ENCODE results near the gene CD86. TPM values are rescaled to one million over a fixed set of nuclear protein-coding genes. Genes with fewer than 3 reads are reported as not detected.
A peak's percentile ranks its signal among the peaks of the same experiment; 100 is the strongest.

Gene CD86
- total RNA-seq, 1 experiment from 2014 or later = not detected

- BruUV-seq (replicated peaks) = no TSS peak
- peak; percentile 97 for ATAC-seq
- Histone ChIP-seq H2AFZ (ENCODE audit: low read depth, low read length, poor library complexity, severe bottlenecking) (no peak overlapping the region), H3K4me1 (ENCODE audit: control insufficient read depth in 1 of 2, insufficient read depth in 2 of 2, low read length in 2 of 2) (no peaks in the 10 kb centered on the region), H3K27ac (ENCODE audit: low read depth, low read length) (no peak overlapping the region), H4K20me1 (ENCODE audit: insufficient read depth) (no peaks in the 10 kb centered on the region), H3K9me2 (ENCODE audit: insufficient read depth) (no peaks in the 10 kb centered on the region), H3K79me2 (ENCODE audit: insufficient read depth, low read length) (no peaks in the 10 kb centered on the region), H3K36me3 (ENCODE audit: control insufficient read depth in 1 of 2, insufficient read depth in 2 of 2, low read length in 2 of 2) (no peaks in the 10 kb centered on the region), H3K27me3 (ENCODE audit: insufficient read depth, low read length) (0 out of 2 replicates have a peak, but pooled peaks cover 1% of the 10 kb centered on the region), H3K4me3 (replicated peaks in 1 of 2; ENCODE audit: low read depth in 1 of 2, low read length in 2 of 2) (no peak overlapping the region), H3K9ac (ENCODE audit: low read length) (no peak overlapping the region), H3K9me3 (ENCODE audit: control insufficient read depth in 1 of 2, insufficient read depth in 1 of 2, low read depth in 1 of 2, low read length in 2 of 2) (no peaks in the 10 kb centered on the region), H3K4me2 (ENCODE audit: low read length) (no peak overlapping the region)
- ChIA-PET CTCF (no interaction called here), POLR2A (no interaction called here), RAD21 (ENCODE audit: low non-redundant PET in 1 of 2, low total read pairs in 2 of 2, uncharacterized antibody in 2 of 2, unreplicated experiment in 2 of 2) (no interaction called here)
- TF ChIP-seq ZFX (IDR thresholded peaks at IDR 0.05) (no peak), REST (IDR thresholded peaks at IDR 0.05; ENCODE audit: low read depth) (no peak), CBX3 (IDR thresholded peaks at IDR 0.05; ENCODE audit: low read depth) (peak; percentile 63; the same call in 1 of the 2 replicates), RAD21 (IDR thresholded peaks at IDR 0.05; ENCODE audit: low read depth) (peak; percentile 53), CTCF (IDR thresholded peaks at IDR 0.05 in 2 of 3, conservative IDR thresholded peaks at IDR 0.05 in 1 of 3; ENCODE audit: borderline replicate concordance in 1 of 3, insufficient read depth in 1 of 3, low read depth in 2 of 3, low read length in 2 of 3) (peak; percentile 32 to 80 (median 70); a peak in 5 of 6 replicates)
- intact Hi-C loops (cut with micrococcal nuclease) = loop anchor here (1.0 kb wide), 1 partner anchor 546 kb away; no protein-coding TSS in a partner anchor
- DNase-seq (ENCODE audit: low read depth, low spot score) = peak; percentile 10
These were observed 37.5 kb downstream of the CD86 start for GRCh38 chr3:122092460-122093165.

All from HCT116 (cell line).